Effector CD8-positive, alpha-beta T cell (primary cell): ENCODE data around the gene LRP2BP.
A peak's percentile ranks its signal among the peaks of the same experiment; 100 is the strongest.
"Not testable (repeated sequence)": the region's sequence is repeated elsewhere in the genome, so short reads cannot be mapped to it uniquely, and the experiment has no call there.

Source experiments
- DNase-seq: peaks from one replicate; lab custom pipeline; 2025; lab: John Stamatoyannopoulos, UW

LRP2BP gene

GRCh38 chr4:185395956-185396723 is 416 bp upstream of the LRP2BP start:
- peak; percentile 93 for DNase-seq

GRCh38 chr4:185394568-185395237 is 1.0 kb downstream of the LRP2BP start:
- no peak for DNase-seq

GRCh38 chr4:185392156-185392555 is 3.6 kb downstream of the LRP2BP start:
- no peak for DNase-seq

GRCh38 chr4:185390941-185391340 is 4.8 kb downstream of the LRP2BP start:
- no peak for DNase-seq

- no peak for DNase-seq
Observed at GRCh38 chr4:185387957-185388356, 7.8 kb downstream of the LRP2BP start.

GRCh38 chr4:185384930-185385331 is 10.8 kb downstream of the LRP2BP start:
- DNase-seq, result no peak

- DNase-seq, result no peak
Observed at GRCh38 chr4:185384061-185384460, 11.7 kb downstream of the LRP2BP start.

GRCh38 chr4:185383451-185383850 is 12.3 kb downstream of the LRP2BP start:
- DNase-seq, result no peak

GRCh38 chr4:185382754-185383153 is 13.0 kb downstream of the LRP2BP start:
- no peak for DNase-seq

- no peak for DNase-seq
Observed at GRCh38 chr4:185381288-185382196, 14.2 kb downstream of the LRP2BP start.

GRCh38 chr4:185380320-185380719 is 15.4 kb downstream of the LRP2BP start:
- no peak for DNase-seq

GRCh38 chr4:185379326-185380295 is 16.1 kb downstream of the LRP2BP start:
- DNase-seq, result no peak

GRCh38 chr4:185378264-185378663 is 17.5 kb downstream of the LRP2BP start:
- no peak for DNase-seq

GRCh38 chr4:185374573-185374972 is 21.2 kb downstream of the LRP2BP start:
- DNase-seq, result no peak

- DNase-seq, result no peak
Observed at GRCh38 chr4:185374027-185374426, 21.7 kb downstream of the LRP2BP start.

GRCh38 chr4:185371702-185372101 is 24.0 kb downstream of the LRP2BP start:
- DNase-seq, result no peak

GRCh38 chr4:185370268-185370949 is 25.3 kb downstream of the LRP2BP start:
- DNase-seq, result no peak

- DNase-seq, result no peak
Observed at GRCh38 chr4:185369731-185370130, 26.0 kb downstream of the LRP2BP start.

- DNase-seq, result no peak
Observed at GRCh38 chr4:185364886-185365285, 30.8 kb downstream of the LRP2BP start.

- DNase-seq, result no peak
Observed at GRCh38 chr4:185363251-185363650, 32.5 kb downstream of the LRP2BP start.

- not testable (repeated sequence) for DNase-seq
Observed at GRCh38 chr4:185362570-185362969, 33.2 kb downstream of the LRP2BP start.
